Lower leg skin (tissue), 3 donors: ENCODE data around the gene OR5B3.

Experiments
- CTCF ChIP-seq, 3 donors: fragments of 450-650 bp; IDR thresholded peaks; one replicate each; pipeline ENCODE4 v1.5.1; 2016; ENCODE audit warnings: antibody characterized with exemption in 3 of 3, mild to moderate bottlenecking in 3 of 3, moderate library complexity in 2 of 3
- POLR2A ChIP-seq, 2 donors: fragments of 450-650 bp; IDR thresholded peaks; one replicate each; pipeline ENCODE4 v1.6.1; 2016 to 2017; ENCODE audit warnings: antibody characterized with exemption in 2 of 2, mild to moderate bottlenecking in 1 of 2, moderate library complexity in 1 of 2

- no peak for TF ChIP-seq CTCF (IDR thresholded peaks at IDR 0.05)
- no peak for TF ChIP-seq POLR2A (IDR thresholded peaks at IDR 0.05)
These were observed 12.5 kb downstream of the OR5B3 start for GRCh38 chr11:58394195-58394594.
